Stimulated activated CD4-positive, alpha-beta T cell treated with anti-CD3 and anti-CD28 coated beads, Interleukin-4, amount 100 ng/mL, for 24 hours (primary cell): ENCODE data around the gene SLC7A5.
A peak's percentile ranks its signal among the peaks of the same experiment; 100 is the strongest.
"Not testable (repeated sequence)": the region's sequence is repeated elsewhere in the genome, so short reads cannot be mapped to it uniquely, and the experiment has no call there.

Source experiments
- DNase-seq: peaks from one replicate; pipeline ENCODE4 v3.0.0-alpha.2; 2020

The SLC7A5 gene

DNA sequence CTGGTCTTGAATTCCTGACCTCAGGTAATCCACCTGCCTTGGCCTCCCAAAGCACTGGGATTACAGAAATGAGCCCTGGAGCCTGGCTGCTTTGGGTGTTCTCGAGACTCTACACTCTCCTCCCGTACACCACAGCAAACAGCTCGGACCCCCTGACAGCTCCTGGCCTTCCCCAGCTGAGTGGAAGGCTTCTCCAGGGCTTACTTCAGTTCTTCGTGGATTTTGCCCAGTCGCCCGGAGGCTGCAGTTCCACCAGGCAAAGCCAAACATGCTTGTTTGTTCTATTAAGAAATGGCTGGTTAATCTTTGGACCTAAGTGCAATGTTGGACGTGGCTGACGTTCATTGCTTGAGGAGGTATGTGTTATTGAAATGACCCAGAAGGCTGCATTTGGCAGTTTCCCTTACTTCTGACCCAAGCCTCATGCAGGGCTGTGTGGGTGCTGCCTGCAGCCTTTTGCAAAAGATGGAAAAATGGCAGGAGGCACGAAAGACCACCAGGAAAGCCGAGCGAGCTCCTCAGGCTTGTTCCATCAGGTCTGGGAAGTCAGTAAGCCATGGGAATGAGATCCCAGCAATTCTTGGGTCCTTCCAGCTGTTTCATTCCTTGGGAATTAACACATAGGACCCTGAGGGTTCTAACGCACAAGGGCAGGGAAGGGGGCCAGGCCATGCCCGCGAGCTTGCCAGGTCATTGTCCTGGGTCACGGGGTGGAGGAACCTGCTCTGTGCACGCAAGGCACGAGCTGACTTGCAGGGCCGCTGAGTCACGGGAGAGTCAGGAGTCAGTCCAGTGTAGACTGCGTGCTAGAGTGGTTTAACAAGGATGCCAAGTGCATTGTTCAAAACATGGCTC, 79.6 kb downstream of the SLC7A5 start:
- DNase-seq = no peak

DNA sequence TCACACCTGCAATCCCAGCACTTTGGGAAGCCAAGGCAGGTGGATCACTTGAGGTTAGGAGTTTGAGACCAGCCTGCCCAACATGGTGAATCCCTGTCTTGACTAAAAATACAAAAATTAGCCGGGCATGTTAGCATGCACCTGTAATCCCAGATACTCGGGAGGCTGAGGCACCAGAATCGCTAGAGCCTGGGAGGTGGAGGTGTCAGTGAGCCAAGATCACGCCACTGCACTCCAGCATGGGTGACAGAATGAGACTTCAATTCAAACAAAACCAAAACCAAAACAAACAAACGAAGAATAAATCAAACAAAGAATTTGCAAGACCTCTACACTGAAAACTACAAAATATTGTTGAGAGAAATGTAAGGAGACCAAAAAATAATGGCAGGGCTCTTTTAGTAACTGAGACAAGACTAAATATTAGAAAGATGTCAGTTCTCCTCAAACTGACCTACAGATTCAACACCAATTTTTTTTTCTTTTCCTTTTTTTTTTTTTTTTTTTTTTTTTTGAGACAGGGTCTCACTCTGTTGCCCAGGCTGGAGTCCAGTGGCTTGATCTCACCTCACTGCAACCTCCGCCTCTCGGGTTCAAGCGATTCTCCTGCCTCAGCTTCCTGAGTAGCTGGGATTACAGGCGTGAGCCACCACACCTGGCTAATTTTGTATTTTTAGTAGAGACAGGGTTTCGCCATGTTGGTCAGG, 80.4 kb downstream of the SLC7A5 start:
- DNase-seq = not testable (repeated sequence)

DNA sequence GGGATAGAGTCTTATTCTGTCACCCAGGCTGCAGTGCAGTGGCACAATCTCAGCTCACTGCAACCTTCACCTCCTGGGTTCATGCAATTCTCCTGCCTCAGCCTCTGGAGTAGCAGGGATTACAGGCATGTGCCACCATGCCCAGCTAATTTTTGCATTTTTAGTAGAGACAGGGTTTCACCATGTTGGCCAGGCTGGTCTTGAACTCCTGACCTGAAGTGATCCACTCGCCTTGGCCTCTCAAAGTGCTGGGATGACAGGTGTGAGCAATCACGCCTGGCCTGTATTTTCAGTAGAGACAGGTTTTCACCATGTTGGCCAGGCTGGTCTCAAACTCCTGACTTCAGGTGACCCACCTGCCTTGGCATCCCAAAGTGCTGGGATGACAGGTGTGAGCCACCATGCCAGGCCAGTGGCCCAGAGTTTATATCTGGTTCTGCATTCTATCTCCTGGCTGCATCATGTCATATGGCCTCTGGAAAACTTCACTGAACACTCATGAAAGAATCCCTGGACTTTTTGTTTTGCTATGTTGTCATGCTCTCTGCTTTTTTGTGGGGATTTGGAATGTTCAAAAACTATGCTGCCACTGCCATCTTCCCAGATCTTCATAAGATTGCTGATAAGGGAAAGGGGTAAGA, 81.7 kb downstream of the SLC7A5 start:
- not testable (repeated sequence) for DNase-seq

DNA sequence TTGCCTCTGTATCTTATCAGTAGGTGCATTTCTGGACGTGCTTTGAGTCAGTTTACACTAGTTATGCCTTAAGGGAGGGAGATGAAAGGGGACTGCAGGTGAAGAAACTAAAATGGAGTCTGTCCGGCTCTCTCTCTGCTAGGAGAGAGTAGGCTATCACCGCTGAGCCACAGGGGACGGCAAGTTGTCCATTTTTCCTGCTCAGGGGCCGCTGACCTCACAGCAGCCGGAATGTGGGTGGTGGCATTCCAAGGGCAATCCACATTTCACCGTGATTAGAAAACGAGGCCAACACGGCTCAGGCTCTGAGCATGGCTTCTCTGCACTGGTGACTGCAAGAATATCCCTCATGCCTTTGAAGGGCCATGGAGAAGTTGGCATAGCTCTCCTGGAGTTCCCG, 84.5 kb downstream of the SLC7A5 start:
- no peak for DNase-seq

DNA sequence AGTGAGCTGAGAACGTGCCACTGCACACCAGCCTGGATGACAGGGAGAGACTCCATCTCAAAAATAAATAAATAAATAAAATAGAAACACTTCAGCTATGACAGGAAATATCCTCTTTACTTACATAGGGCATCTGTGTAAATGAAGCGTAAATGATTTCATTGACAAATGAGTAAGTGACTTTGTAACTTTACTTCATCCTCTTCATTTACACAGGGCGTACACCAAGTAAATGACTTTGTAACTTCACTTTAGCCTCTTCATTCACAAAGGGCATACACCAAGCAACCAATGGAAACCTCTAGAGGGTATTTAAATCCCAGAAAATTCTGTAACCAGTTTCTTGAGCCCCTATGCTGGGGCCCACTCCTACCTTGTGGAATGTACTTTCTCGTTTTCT, 87.3 kb downstream of the SLC7A5 start:
- no peak for DNase-seq

DNA sequence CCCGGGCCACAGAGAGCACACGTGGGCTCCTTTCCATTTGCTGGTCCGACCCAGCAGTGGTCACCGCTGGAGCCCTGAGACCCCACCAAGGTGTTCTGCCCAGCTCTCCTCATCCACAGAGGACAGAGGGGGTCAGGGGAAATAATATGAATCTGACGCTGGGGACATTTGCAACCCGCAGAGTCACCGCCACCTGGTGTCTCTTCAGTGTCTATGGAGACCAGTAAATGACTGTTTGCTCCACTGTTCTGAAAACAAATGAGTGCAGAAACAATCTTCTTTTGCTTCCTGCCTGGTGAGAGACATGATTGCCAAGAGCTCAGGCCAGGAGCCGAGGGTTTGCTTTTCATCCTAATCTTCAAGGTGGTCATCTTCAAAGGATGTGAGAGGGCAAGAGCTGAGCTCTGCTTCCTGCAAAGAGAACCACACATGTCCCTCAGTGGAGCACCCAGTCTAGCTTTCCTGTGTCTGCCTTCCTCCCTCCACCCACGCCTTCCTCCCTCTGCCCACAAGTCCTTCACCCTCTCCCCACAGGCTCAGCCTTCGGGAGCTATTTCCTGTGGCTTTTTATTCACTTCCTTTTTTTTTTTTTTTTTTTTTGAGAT, 88.8 kb downstream of the SLC7A5 start:
- DNase-seq = peak; percentile 59
